ENCODE data around the gene DNAH17. TPM values are rescaled to one million over a fixed set of nuclear protein-coding genes. Genes with fewer than 3 reads are reported as not detected.

The DNAH17 gene
- total and polyA plus RNA-seq, 2 donors (not counting 1 experiment from before 2014, with no cell fraction given): 0.01 to 0.12 TPM

DNA sequence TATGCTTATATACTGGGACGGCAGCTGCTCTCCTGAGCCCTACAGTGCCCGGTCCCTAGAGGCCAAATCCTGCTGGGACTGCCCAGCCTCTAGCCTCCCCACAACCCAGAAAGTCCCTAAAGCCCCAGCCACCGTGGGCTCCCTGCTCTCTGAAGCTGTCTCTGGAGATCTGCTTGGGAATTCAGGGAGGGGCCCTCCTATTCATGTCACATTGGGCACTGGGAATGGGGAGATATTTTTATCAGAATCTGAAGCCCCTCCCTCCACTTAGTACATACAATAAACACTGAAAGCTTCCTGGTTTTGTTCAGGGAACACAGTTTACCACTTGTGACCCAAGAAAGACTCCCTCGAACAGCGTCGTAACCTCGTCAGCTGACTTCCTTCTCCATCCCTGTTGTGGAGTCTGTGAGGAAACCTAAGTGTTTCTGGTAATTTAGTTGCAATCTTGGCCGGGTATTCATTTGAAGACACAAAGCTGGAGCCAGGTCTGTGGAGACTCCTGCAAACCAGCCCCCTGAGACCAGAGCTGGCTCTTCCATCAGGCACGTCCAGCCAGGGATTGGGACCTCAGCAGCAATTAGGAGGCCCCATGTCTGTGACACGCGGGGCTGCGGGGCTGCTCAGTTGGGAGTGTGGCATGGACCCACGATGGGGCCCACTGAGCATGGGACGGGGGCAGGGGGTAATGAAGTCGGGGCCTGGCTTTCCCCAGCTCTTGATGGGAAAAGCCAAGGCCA, 160.2 kb downstream of the DNAH17 start:
- CTCF ChIA-PET: interaction anchor here (1.0 to 2.1 kb wide), 2 partner anchors 56 to 332 kb away, joined by 4 to 8 read pairs; no protein-coding TSS in a partner anchor
- Histone ChIP-seq H3K4me2 (replicated peaks; ENCODE audit: low read depth, low read length, poor library complexity, severe bottlenecking) (no peak overlapping the region), H2AFZ (ENCODE audit: insufficient read depth, low read depth, low read length, poor library complexity, severe bottlenecking) (no peak overlapping the region), H3K27me3 (replicated peaks in 1 of 4; ENCODE audit: control extremely low read depth in 1 of 4, control insufficient read depth in 3 of 4, insufficient read depth in 4 of 4, low read length in 3 of 4) (no peaks in the 10 kb centered on the region), H4K20me1 (ENCODE audit: control insufficient read depth, insufficient read depth, low read length, poor library complexity, severe bottlenecking) (peaks cover 62% of the 10 kb centered on the region), H3K4me3 (ENCODE audit: control extremely low read depth in 1 of 5, extremely low read depth in 1 of 5, insufficient read depth in 1 of 5, low read depth in 2 of 5, low read length in 4 of 5) (peak overlapping the region in 1 of 5 experiments; percentile 53), H3K79me2 (ENCODE audit: control insufficient read depth, insufficient read depth, low read length) (peaks cover 16% of the 10 kb centered on the region), H3K27ac (ENCODE audit: low read length in 2 of 2) (no peak overlapping the region), H3K36me3 (replicated peaks in 1 of 2; ENCODE audit: control extremely low read depth in 1 of 2, control insufficient read depth in 1 of 2, extremely low read depth in 1 of 2, insufficient read depth in 2 of 2, low read length in 1 of 2) (peaks cover 0 to 69% of the 10 kb centered on the region in 2 experiments), H3K4me1 (ENCODE audit: control insufficient read depth in 2 of 2, insufficient read depth in 2 of 2, low read length in 2 of 2) (peaks cover 0 to 6% of the 10 kb centered on the region in 2 donors), H3K9me3 (ENCODE audit: control extremely low read depth in 1 of 3, control insufficient read depth in 2 of 3, insufficient read depth in 1 of 3, low read length in 2 of 3) (no peaks in the 10 kb centered on the region), H3K9ac (ENCODE audit: low read length) (no peak overlapping the region)
- no peak overlapping the region for H3K27ac Mint-ChIP-seq
- ATAC-seq (ENCODE audit: low read depth) (no peak), DNase-seq (no peak)
- peaks cover 21% of the 10 kb centered on the region for H3K4me1 Mint-ChIP-seq
- POLR2A ChIA-PET: interaction anchor here (0.6 kb wide), 1 partner anchor 48 kb away, joined by 4 read pairs; no protein-coding TSS in a partner anchor
- intact Hi-C loops (cut with micrococcal nuclease): loop anchor here (5.0 kb wide), 1 partner anchor 35 kb away; no protein-coding TSS in a partner anchor
- no peak for TF ChIP-seq EZH2 (IDR thresholded peaks at IDR 0.05; ENCODE audit: borderline replicate concordance, insufficient read depth, low read depth, low read length, poor library complexity, severe bottlenecking)
- TF ChIP-seq, protein P1, sequence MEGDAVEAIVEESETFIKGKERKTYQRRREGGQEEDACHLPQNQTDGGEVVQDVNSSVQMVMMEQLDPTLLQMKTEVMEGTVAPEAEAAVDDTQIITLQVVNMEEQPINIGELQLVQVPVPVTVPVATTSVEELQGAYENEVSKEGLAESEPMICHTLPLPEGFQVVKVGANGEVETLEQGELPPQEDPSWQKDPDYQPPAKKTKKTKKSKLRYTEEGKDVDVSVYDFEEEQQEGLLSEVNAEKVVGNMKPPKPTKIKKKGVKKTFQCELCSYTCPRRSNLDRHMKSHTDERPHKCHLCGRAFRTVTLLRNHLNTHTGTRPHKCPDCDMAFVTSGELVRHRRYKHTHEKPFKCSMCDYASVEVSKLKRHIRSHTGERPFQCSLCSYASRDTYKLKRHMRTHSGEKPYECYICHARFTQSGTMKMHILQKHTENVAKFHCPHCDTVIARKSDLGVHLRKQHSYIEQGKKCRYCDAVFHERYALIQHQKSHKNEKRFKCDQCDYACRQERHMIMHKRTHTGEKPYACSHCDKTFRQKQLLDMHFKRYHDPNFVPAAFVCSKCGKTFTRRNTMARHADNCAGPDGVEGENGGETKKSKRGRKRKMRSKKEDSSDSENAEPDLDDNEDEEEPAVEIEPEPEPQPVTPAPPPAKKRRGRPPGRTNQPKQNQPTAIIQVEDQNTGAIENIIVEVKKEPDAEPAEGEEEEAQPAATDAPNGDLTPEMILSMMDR (IDR thresholded peaks at IDR 0.05): no peak
- H3K9me3 Mint-ChIP-seq (ENCODE audit: insufficient read depth): no peaks in the 10 kb centered on the region
- H3K27me3 Mint-ChIP-seq: no peaks in the 10 kb centered on the region
- 75% methylated on average over 10 of the region's 15 CpGs for WGBS (ENCODE audit: insufficient coverage)
- H3K4me3 Mint-ChIP-seq: no peak overlapping the region
